H1 (cell line): ENCODE results near the gene ACADVL. TPM values are rescaled to one million over a fixed set of nuclear protein-coding genes. Genes with fewer than 3 reads are reported as not detected.
A peak's percentile ranks its signal among the peaks of the same experiment; 100 is the strongest.

ENCODE experiments used
- CTCF ChIA-PET: fragments of 300-600 bp; sonication (Branson Sonifier 250); formaldehyde crosslinking; loops from one replicate; lab custom pipeline; 2021; ENCODE audit not compliant: partially characterized antibody; lab: Charles Lee
- POLR2A ChIA-PET: fragments of 300-600 bp; sonication (Branson Sonifier 250); formaldehyde crosslinking; loops from one replicate; lab custom pipeline; 2021; ENCODE audit warnings: inconsistent platforms; ENCODE audit not compliant: partially characterized antibody; lab: Charles Lee
- DNase-seq, 2 experiments: peaks; one replicate each; pipeline versions ENCODE4 v3.0.0 to v3.0.0-alpha.2; 2010 to 2022; ENCODE audit warnings: low spot score in 2 of 2, low read depth in 1 of 2, mixed read lengths in 1 of 2
- FAIRE-seq: peaks from 2 replicates; lab custom pipeline; 2011; peaks lifted over from hg19 to GRCh38; lab: Jason Lieb, UNC
- H2AFZ ChIP-seq: 2 replicates; pipeline ENCODE4 v1.8.1; 2012; ENCODE audit warnings: low read length, inconsistent platforms
- H2AK5ac ChIP-seq: 2 replicates; pipeline ENCODE4 v1.6.1; 2013; ENCODE audit warnings: low read depth, low read length
- H2BK120ac ChIP-seq: replicated peaks from 2 replicates; pipeline ENCODE3; 2013; ENCODE audit warnings: low read depth, low read length, inconsistent platforms
- H2BK12ac ChIP-seq: 2 replicates; pipeline ENCODE4 v1.6.1; 2013; ENCODE audit warnings: low read depth, low read length
- H2BK15ac ChIP-seq: 2 replicates; pipeline ENCODE4 v1.6.1; 2013; ENCODE audit warnings: low read length
- H2BK20ac ChIP-seq: 2 replicates; pipeline ENCODE4 v1.6.1; 2013; ENCODE audit warnings: low read length
- H2BK5ac ChIP-seq: 2 replicates; pipeline ENCODE4 v1.6.1; 2013; ENCODE audit warnings: low read depth, low read length
- H3K14ac ChIP-seq: 2 replicates; pipeline ENCODE4 v1.6.1; 2013; ENCODE audit warnings: inconsistent platforms; ENCODE audit not compliant: insufficient read length
- H3K18ac ChIP-seq: 2 replicates; pipeline ENCODE4 v1.6.1; 2013; ENCODE audit warnings: low read length; ENCODE audit errors: extremely low read depth
- H3K23ac ChIP-seq: 2 replicates; pipeline ENCODE4 v1.6.1; 2013; ENCODE audit warnings: inconsistent platforms; ENCODE audit not compliant: insufficient read length
- H3K23me2 ChIP-seq: 2 replicates; pipeline ENCODE4 v1.6.1; 2013; ENCODE audit warnings: low read depth, low read length
- H3K27ac ChIP-seq: 2 replicates; pipeline ENCODE4 v1.6.1; 2011; ENCODE audit warnings: low read depth, low read length, inconsistent platforms
- H3K27me3 ChIP-seq, 4 experiments: replicated peaks in 1 of 4; 1 replicate in 1 of 4; 2 replicates in 3 of 4; pipeline versions ENCODE4 v1.6.1 to v1.8.1; 2011 to 2013; ENCODE audit warnings: low read length in 3 of 4, mild to moderate bottlenecking in 3 of 4, inconsistent platforms in 2 of 4, mixed read lengths in 2 of 4, moderate library complexity in 1 of 4; ENCODE audit not compliant: control insufficient read depth in 3 of 4, insufficient read depth in 3 of 4; ENCODE audit errors: extremely low read depth in 1 of 4
- H3K36me3 ChIP-seq, 4 experiments: 2 replicates each; pipeline versions ENCODE4 v1.6.1 to v1.8.1; 2011 to 2013; ENCODE audit warnings: mild to moderate bottlenecking in 4 of 4, low read length in 3 of 4, moderate library complexity in 2 of 4, control low read depth in 1 of 4, inconsistent platforms in 1 of 4; ENCODE audit not compliant: insufficient read depth in 4 of 4, control insufficient read depth in 2 of 4
- H3K4ac ChIP-seq: replicated peaks from 2 replicates; pipeline ENCODE3; 2013; ENCODE audit warnings: low read length, low read depth, mixed read lengths, inconsistent platforms; ENCODE audit not compliant: insufficient read length
- H3K4me1 ChIP-seq, 4 experiments: replicated peaks in 1 of 4; 1 replicate in 1 of 4; 2 replicates in 3 of 4; pipeline versions ENCODE4 v1.6.1 to v1.8.1; 2011 to 2013; ENCODE audit warnings: low read length in 3 of 4, inconsistent platforms in 2 of 4, mixed read lengths in 1 of 4; ENCODE audit not compliant: insufficient read depth in 4 of 4, control insufficient read depth in 3 of 4
- H3K4me2 ChIP-seq, 2 experiments: 2 replicates each; pipeline versions ENCODE4 v1.6.1 to v1.8.1; 2011 to 2013; ENCODE audit warnings: low read depth in 2 of 2, low read length in 2 of 2, control low read depth in 1 of 2, inconsistent platforms in 1 of 2, mild to moderate bottlenecking in 1 of 2; ENCODE audit not compliant: insufficient read depth in 1 of 2
- H3K4me3 ChIP-seq, 4 experiments: fragments of 200-600, 300-600 bp in 1 of 4; sonication (generic), shearing (Covaris generic), sonication (Bioruptor Twin) in 1 of 4; 2 replicates each; pipeline versions ENCODE4 v1.5.1 to v1.8.1; 2011 to 2016; ENCODE audit warnings: low read length in 4 of 4, low read depth in 3 of 4, control low read depth in 2 of 4, inconsistent platforms in 2 of 4, mild to moderate bottlenecking in 2 of 4, mixed read lengths in 1 of 4, moderate library complexity in 1 of 4; ENCODE audit not compliant: insufficient read depth in 2 of 4; ENCODE audit errors: extremely low read depth in 1 of 4
- H3K56ac ChIP-seq: replicated peaks from 2 replicates; pipeline ENCODE3; 2013; ENCODE audit warnings: low read depth, mild to moderate bottlenecking, mixed read lengths, low read length, inconsistent platforms; ENCODE audit not compliant: insufficient read length
- H3K79me1 ChIP-seq: 2 replicates; pipeline ENCODE4 v1.6.1; 2013; ENCODE audit warnings: low read depth, low read length, control low read depth
- H3K79me2 ChIP-seq, 2 experiments: 2 replicates each; pipeline versions ENCODE4 v1.6.1 to v1.8.1; 2012 to 2013; ENCODE audit warnings: low read length in 2 of 2, mild to moderate bottlenecking in 2 of 2, inconsistent platforms in 1 of 2; ENCODE audit not compliant: insufficient read depth in 2 of 2, control insufficient read depth in 1 of 2
- H3K9ac ChIP-seq, 4 experiments: replicated peaks in 1 of 4; 1 replicate in 1 of 4; 2 replicates in 3 of 4; pipeline versions ENCODE4 v1.6.1 to v1.8.1; 2011 to 2013; ENCODE audit warnings: low read depth in 3 of 4, low read length in 3 of 4, control low read depth in 2 of 4, mild to moderate bottlenecking in 2 of 4, moderate library complexity in 2 of 4, inconsistent platforms in 1 of 4; ENCODE audit errors: extremely low read depth in 1 of 4
- H3K9me3 ChIP-seq, 2 experiments: 2 replicates each; pipeline versions ENCODE4 v1.6.1 to v1.8.1; 2012 to 2013; ENCODE audit warnings: mild to moderate bottlenecking in 2 of 2, moderate library complexity in 2 of 2, control low read depth in 1 of 2, inconsistent platforms in 1 of 2, low read depth in 1 of 2, low read length in 1 of 2, mixed read lengths in 1 of 2; ENCODE audit not compliant: insufficient read depth in 2 of 2
- H4K20me1 ChIP-seq, 2 experiments: replicated peaks in 1 of 2; 2 replicates each; pipeline versions ENCODE3 to v1.8.1; 2011 to 2013; ENCODE audit warnings: inconsistent platforms in 2 of 2, low read length in 2 of 2, mild to moderate bottlenecking in 1 of 2; ENCODE audit not compliant: insufficient read depth in 2 of 2, control insufficient read depth in 1 of 2
- H4K5ac ChIP-seq: 2 replicates; pipeline ENCODE4 v1.6.1; 2013; ENCODE audit warnings: low read length, low read depth, mixed read lengths, inconsistent platforms; ENCODE audit not compliant: insufficient read length
- H4K8ac ChIP-seq: 2 replicates; pipeline ENCODE4 v1.8.0; 2013; ENCODE audit warnings: mild to moderate bottlenecking, moderate library complexity, low read length, inconsistent platforms; ENCODE audit not compliant: insufficient read depth; ENCODE audit errors: extremely low read depth
- H4K91ac ChIP-seq: replicated peaks from 2 replicates; pipeline ENCODE3; 2013; ENCODE audit warnings: low read length, mixed read lengths, inconsistent platforms; ENCODE audit not compliant: insufficient read length
- BRCA1 ChIP-seq: IDR thresholded peaks from 2 replicates; pipeline ENCODE4 v1.6.1; 2012; ENCODE audit warnings: low read depth, low read length, improper control_type of control experiment
- CREB1 ChIP-seq: IDR thresholded peaks from 2 replicates; pipeline ENCODE4 v1.6.1; 2012; ENCODE audit warnings: inconsistent platforms
- FOSL1 ChIP-seq: IDR thresholded peaks from 2 replicates; pipeline ENCODE4 v1.6.1; 2011; ENCODE audit warnings: mild to moderate bottlenecking, low read depth, low read length, moderate library complexity; ENCODE audit not compliant: insufficient read depth
- GABPA ChIP-seq: IDR thresholded peaks from 2 replicates; pipeline ENCODE4 v1.6.1; 2011; ENCODE audit warnings: mild to moderate bottlenecking, low read length, moderate library complexity, borderline replicate concordance; ENCODE audit not compliant: insufficient read depth
- KDM1A ChIP-seq: fragments of 200-600, 300-600 bp; sonication (generic); IDR thresholded peaks from 2 replicates; pipeline ENCODE4 v1.7.1; 2016; ENCODE audit warnings: mild to moderate bottlenecking, low read length, borderline replicate concordance
- KDM5A ChIP-seq: fragments of 200-600 bp; IDR thresholded peaks from 2 replicates; pipeline ENCODE4 v1.7.1; 2012; ENCODE audit warnings: mild to moderate bottlenecking, low read length, inconsistent platforms, mixed read lengths
- MAFK ChIP-seq: IDR thresholded peaks from 2 replicates; pipeline ENCODE4 v1.6.1; 2012; ENCODE audit warnings: low read depth, mild to moderate bottlenecking, improper control_type of control experiment, low read length
- NANOG ChIP-seq: IDR thresholded peaks from 2 replicates; pipeline ENCODE4 v1.6.1; 2011; ENCODE audit warnings: low read length, low read depth, mild to moderate bottlenecking, inconsistent platforms; ENCODE audit not compliant: insufficient read depth, poor library complexity, severe bottlenecking
- POLR2AphosphoS5 ChIP-seq: IDR thresholded peaks from 2 replicates; pipeline ENCODE4 v1.6.1; 2011; ENCODE audit warnings: low read depth, low read length
- SAP30 ChIP-seq: fragments of 300-600 bp; sonication (generic); IDR thresholded peaks from 2 replicates; pipeline ENCODE4 v1.7.1; 2012; ENCODE audit warnings: low read length, moderate library complexity, mild to moderate bottlenecking, inconsistent platforms; ENCODE audit not compliant: insufficient read depth, insufficient replicate concordance
- SP4 ChIP-seq: IDR thresholded peaks from 2 replicates; pipeline ENCODE4 v1.6.1; 2012; ENCODE audit warnings: low read length, inconsistent platforms
- TAF1 ChIP-seq: IDR thresholded peaks from 2 replicates; pipeline ENCODE4 v1.6.1; 2011; ENCODE audit warnings: mild to moderate bottlenecking, low read depth, low read length
- WGBS, 2 experiments: shearing (Covaris generic) in 1 of 2; methylation state at CpG; one replicate each; pipeline versions ENCODE4 v1.1.6 to v1.1.7; 2013 to 2015; ENCODE audit warnings: low lambda C conversion rate in 2 of 2, mixed read lengths in 2 of 2, inconsistent platforms in 1 of 2, low coverage in 1 of 2, missing lambda C conversion rate in 1 of 2; ENCODE audit not compliant: insufficient replicate concordance in 2 of 2, insufficient coverage in 1 of 2, insufficient read length in 1 of 2; ENCODE audit errors: extremely low coverage in 1 of 2, missing lambda C conversion rate in 1 of 2; 5-methylcytosine and 5-hydroxymethylcytosine counted together
- polyA plus RNA-seq, 7 experiments: library from polyadenylated mRNA; depleted of rRNA in 3 of 7; stranded (reverse) in 5 of 7; unstranded in 2 of 7; fragments of >200 nt in 5 of 7; fragments of 200-250 nt in 2 of 7; gene quantifications; 1 replicate in 5 of 7; 2 replicates in 1 of 7; 4 replicates in 1 of 7; pipeline versions ENCODE4 v1.2.1 to v1.2.3, GENCODE V29; 2011 to 2013; ENCODE audit warnings: missing spikeins in 2 of 7, mixed read lengths in 2 of 7
- total RNA-seq: library from RNA; stranded (reverse); fragmentation: NEBNext Ultra II Directional; extraction: Animal tissue kit (Norgen Biotek cat#: 25700); gene quantifications from 2 replicates; pipeline ENCODE4 v1.2.1, GENCODE V29; 2021

Gene ACADVL
- total and polyA plus RNA-seq, 2 of the 8 experiments (the other 6 are each of a cell fraction or from before 2014, with no cell fraction given), result 181 to 231 TPM

DNA sequence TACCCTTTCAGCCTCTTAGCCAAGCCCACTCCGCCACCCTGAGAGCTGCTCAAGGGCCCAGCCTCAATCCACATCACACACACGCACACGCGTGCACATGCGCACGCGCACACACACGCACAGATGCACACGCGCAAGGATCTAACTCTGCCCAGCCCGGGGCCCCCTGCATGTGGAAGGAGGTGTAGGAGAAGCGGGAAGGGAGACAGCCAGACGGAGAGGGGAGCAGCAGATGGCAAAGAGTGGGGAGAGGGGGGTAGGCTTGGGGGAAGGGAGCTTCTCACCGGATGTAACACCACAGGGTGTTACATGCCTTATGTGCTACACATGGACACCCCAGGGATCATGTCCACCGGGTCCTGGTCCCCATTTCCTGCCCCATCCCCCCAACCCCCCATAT is 15.4 kb upstream of the ACADVL start:
- Histone ChIP-seq H2BK20ac (no peak overlapping the region), H3K18ac (no peak overlapping the region; the same call in 1 of the 2 replicates), H3K79me2 (peaks cover 0 to 27% of the 10 kb centered on the region in 2 experiments; a peak in 1 of 4 replicates), H3K27ac (peak overlapping the region; percentile 68), H3K23me2 (peaks cover 18% of the 10 kb centered on the region; the same call in 1 of the 2 replicates), H2BK12ac (no peak overlapping the region), H3K4ac (no peak overlapping the region), H4K5ac (no peak overlapping the region), H3K9ac (peak overlapping the region in 2 of 4 experiments; percentile 13 to 22; a peak in 2 of 7 replicates), H3K56ac (no peak overlapping the region), H3K4me2 (peak overlapping the region; percentile 64 to 79), H2AK5ac (no peak overlapping the region), H4K8ac (peak overlapping the region; percentile 38; the same call in 1 of the 2 replicates), H2BK120ac (no peak overlapping the region), H2BK15ac (no peak overlapping the region), H3K9me3 (no peaks in the 10 kb centered on the region), H2AFZ (no peak overlapping the region), H4K20me1 (peaks cover 3 to 20% of the 10 kb centered on the region in 2 experiments), H3K27me3 (no peaks in the 10 kb centered on the region; a peak in 1 of 7 replicates), H3K36me3 (peaks cover 19 to 30% (median 25%) of the 10 kb centered on the region in 4 experiments), H4K91ac (no peak overlapping the region), H2BK5ac (no peak overlapping the region), H3K23ac (no peak overlapping the region), H3K4me1 (peaks cover 5 to 27% (median 23%) of the 10 kb centered on the region in 4 experiments), H3K79me1 (peaks cover 22% of the 10 kb centered on the region; the same call in 1 of the 2 replicates), H3K4me3 (peak overlapping the region; percentile 11 to 69 (median 38); a peak in 3 of 8 replicates), H3K14ac (no peak overlapping the region)
- POLR2A ChIA-PET, result interaction anchor here (1.4 to 2.0 kb wide), 2 partner anchors 14 to 58 kb away, joined by 4 to 8 read pairs; partner anchors contain the start of genes CLDN7 and DLG4
- FAIRE-seq (no peak), DNase-seq (no peak)
- CTCF ChIA-PET, result interaction anchor here (0.7 to 0.8 kb wide), 2 partner anchors 26 to 34 kb away, joined by 3 to 4 read pairs; no protein-coding TSS in a partner anchor
- 90% methylated on average over 14 of the region's 15 CpGs; no CpG with 5 or more reads in 1 of the 2 experiments for WGBS, 2 experiments
- TF ChIP-seq KDM1A (no peak), SP4 (no peak), NANOG (no peak), TAF1 (no peak), POLR2AphosphoS5 (no peak), FOSL1 (no peak), GABPA (no peak), BRCA1 (no peak), SAP30 (no peak), MAFK (no peak), CREB1 (no peak), KDM5A (no peak)
